Heart left ventricle (tissue), 13 donors: ENCODE data around the gene MSL3.

ENCODE experiments used
- CTCF ChIP-seq, 12 donors: fragments of 200-600 bp; sonication (generic) in 4 of 12; IDR thresholded peaks; one replicate each; pipeline versions ENCODE4 v1.5.0 to v1.8.0; 2018 to 2022; ENCODE audit warnings: antibody characterized with exemption in 12 of 12, mild to moderate bottlenecking in 5 of 12
- POLR2A ChIP-seq, 2 donors: fragments of 450-650 bp; IDR thresholded peaks; one replicate each; pipeline ENCODE4 v1.6.1; 2017; ENCODE audit warnings: antibody characterized with exemption in 2 of 2, mild to moderate bottlenecking in 2 of 2, moderate library complexity in 2 of 2
- donor health status: ischemic (EF 13 %, LVEDD 7.1; RV severe dilation, severe dysfunction).
- donor health status: DM: no; HTN: yes; CAD: no.
- donor health status: DM: no; HTN: no; CAD: no.
- donor health status: ischemic (EF 25% LVEDD 6.9; RV normal size, moderate dysfunction).
- donor health status: ischemic (EF 25% LVEDD 5.7; RV mildly dilated, moderate dysfunction).
- donor health status: ischemic (EF 35%, LVEDD 5.7; RV mildly dilated, moderate dysfunction).
- donor health status: nonischemic (EF 11% LVEDD 7.7; RV severe dilation, severe dysfunction).
- donor health status: DM: yes; HTN: yes; CAD: no.
- donor health status: PGD.
- donor health status: ischemic (EF 29% LVEDD 5.4; RV normal size, mild dysfunction).
- donor health status: nonischemic (EF 23%, LVEDD 6.1; RV moderate dilation, normal function).

GRCh38 chrX:11724122-11725017 is 33.7 kb upstream of the MSL3 start:
- peak; percentile 35 to 75 (median 66) for TF ChIP-seq CTCF (IDR thresholded peaks at IDR 0.05)
- TF ChIP-seq POLR2A (IDR thresholded peaks at IDR 0.05) = no peak
